C4-2B (cell line): ENCODE data around the gene CASP5.

ENCODE experiments used
- H3K27ac ChIP-seq: fragments of 450-650 bp; 2 replicates; pipeline ENCODE4 v1.5.1; 2017
- ZFX ChIP-seq: fragments of 450-650 bp; IDR thresholded peaks from 2 replicates; pipeline ENCODE4 v1.6.1; 2017
- TF ChIP-seq, protein P1 (sequence below): fragments of 450-650 bp; conservative IDR thresholded peaks from 2 replicates; pipeline ENCODE4 v1.5.1; 2017; ENCODE audit warnings: mild to moderate bottlenecking

The CASP5 gene

DNA sequence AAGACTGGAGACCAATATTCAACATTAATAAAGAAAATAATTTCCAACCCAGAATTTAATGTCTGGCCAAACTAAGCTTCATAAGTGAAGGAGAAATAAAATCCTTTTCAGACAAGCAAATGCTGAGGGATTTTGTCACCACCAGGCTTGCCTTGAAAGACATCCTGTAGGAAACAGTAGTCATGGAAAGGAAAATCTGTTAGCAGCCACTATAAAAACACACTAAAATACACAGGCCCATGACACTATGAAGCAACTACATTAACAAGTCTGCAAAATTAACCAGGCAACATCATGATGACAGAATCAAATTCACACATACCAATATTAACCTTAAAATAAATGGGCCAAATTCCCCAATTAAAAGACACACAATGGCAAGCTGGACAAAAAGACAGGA, 52.2 kb downstream of the CASP5 start:
- TF ChIP-seq ZFX = no peak
- TF ChIP-seq, protein P1, sequence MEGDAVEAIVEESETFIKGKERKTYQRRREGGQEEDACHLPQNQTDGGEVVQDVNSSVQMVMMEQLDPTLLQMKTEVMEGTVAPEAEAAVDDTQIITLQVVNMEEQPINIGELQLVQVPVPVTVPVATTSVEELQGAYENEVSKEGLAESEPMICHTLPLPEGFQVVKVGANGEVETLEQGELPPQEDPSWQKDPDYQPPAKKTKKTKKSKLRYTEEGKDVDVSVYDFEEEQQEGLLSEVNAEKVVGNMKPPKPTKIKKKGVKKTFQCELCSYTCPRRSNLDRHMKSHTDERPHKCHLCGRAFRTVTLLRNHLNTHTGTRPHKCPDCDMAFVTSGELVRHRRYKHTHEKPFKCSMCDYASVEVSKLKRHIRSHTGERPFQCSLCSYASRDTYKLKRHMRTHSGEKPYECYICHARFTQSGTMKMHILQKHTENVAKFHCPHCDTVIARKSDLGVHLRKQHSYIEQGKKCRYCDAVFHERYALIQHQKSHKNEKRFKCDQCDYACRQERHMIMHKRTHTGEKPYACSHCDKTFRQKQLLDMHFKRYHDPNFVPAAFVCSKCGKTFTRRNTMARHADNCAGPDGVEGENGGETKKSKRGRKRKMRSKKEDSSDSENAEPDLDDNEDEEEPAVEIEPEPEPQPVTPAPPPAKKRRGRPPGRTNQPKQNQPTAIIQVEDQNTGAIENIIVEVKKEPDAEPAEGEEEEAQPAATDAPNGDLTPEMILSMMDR = no peak
- H3K27ac ChIP-seq = no peak overlapping the region

DNA sequence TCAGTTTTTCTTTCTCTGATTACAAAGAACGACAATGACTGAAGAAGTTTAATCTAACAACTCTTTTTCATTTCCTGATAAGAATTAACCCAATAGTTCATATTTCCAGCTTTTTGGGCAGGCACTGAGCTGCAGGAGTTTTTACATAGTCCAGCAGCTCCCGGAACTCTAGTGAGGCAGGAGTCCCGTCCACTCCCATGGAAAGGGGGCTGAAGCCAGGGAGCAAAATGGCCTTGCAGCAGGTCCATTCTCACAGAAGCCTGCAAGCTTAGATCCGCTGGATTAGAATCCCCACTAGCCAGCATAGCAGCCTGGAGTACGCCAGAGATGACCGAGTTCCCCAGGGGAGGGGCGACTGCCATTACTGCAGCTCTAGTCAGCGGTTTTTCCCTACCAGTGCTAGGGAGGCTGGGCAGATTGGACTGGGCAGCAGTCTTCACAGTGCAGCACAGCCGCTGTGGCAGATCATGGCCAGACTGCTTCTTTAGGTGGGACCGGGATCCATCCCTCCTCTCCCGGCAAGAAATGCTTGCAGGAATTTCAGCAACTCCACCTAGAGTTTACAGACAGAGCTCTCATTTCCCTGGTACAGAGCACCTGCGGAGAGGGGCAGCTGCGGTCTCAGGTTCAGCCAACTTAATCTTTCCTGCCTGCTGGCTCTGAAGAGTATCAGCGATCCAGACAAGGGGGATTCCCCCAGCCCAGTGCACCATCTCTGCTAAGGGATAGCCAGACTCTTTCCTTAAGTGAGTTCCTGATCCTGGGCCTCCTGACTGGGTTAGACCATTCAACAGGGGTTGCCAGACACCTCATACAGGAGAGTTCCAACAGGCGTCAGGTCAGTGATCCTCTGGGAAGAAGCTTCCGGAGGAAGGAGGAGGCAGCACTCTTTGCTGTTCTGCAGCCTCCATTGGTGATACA, 53.9 kb downstream of the CASP5 start:
- TF ChIP-seq, protein P1 = no peak
- TF ChIP-seq ZFX = no peak
- peak overlapping the region; percentile 48 for H3K27ac ChIP-seq

DNA sequence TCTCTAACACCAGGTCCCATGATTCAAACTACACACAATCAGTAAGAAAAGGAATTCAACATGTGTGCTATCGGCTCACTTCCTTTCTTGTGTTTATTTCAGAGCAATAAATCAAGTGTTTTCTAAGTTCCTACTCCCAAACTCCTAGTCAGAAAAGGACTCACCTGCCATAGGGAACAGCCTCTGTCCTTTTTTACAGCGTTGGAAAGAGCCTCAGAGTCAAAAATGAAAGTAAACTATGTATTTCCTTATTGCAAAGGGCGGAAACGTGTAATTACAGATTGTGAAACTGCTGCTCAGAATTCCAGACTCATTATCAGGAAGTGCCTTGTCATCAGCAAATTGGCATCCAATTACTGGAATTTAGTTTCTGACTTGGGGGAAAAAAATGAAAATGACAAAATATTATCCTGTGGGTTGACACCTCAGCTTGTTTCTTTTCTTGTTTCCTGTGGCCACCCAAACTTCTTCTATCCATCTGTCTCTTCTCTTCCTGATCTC, 54.6 kb downstream of the CASP5 start, which contains the start of gene CASP4:
CASP4 (minus strand) TSS at position 220 of the 501 bp plus-strand sequence; CDS start at position 171, 49 bp downstream.
- H3K27ac ChIP-seq = peak within 1 kb of the TSS; percentile 48
- no peak for TF ChIP-seq ZFX
- TF ChIP-seq, protein P1 = no peak

DNA sequence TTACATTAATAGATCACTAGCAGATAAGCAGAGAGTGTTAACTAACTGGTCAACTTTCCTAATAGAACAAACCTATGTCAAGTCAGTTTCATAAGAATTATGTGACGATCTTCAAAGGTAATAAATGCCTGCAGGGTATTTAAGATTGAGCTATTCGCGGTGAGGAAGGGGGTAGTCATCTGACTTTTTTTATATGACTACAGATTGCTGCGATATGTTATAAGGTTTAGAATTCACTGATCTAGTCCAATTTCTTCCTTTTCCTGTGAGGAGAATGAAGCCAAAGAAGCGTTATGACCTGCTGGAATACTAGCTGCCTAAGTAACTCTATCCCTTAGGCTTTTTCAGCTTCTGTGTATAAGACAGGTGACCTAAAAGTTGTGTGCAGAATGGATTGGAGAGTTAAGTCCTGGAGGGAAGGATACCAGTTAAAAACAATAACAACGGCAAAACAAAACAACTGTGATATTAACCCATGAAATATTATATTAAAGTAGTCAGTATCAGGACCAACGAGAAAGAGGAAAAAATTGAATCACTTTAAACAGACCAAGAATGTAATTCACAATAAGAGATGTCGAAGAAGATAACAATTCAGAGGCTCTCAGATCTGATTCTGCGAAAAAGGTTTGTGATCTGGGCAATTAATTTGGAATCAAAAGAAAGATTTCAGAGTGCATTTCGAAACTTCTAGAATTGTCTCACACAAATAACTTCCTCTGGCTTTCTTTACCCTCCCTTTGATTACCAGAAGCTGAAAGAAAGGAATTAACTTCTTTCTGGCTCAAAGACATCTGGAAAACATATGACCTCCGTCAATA, 55.2 kb downstream of the CASP5 start:
- H3K27ac ChIP-seq = no peak overlapping the region
- no peak for TF ChIP-seq ZFX
- TF ChIP-seq, protein P1 = no peak

DNA sequence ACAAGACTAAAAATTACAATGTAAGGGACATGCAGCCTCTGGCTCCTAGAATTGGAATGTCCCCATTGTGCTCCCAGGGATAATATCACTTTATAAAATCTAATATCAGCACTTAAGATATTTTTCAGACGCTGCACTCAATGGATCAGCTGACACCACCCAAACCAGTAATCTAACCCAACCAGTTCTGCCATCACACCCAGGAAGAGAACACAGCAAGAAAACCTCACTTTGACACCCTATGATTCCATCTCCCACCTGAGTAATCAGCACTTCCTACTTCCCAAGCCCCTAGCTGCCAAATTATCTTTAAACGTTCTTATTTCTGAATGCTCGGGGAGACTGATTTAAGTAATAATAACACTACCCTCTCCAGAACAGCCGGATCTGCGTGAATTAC, 57.2 kb downstream of the CASP5 start:
- no peak overlapping the region for H3K27ac ChIP-seq
- TF ChIP-seq ZFX = no peak
- TF ChIP-seq, protein P1 = no peak

DNA sequence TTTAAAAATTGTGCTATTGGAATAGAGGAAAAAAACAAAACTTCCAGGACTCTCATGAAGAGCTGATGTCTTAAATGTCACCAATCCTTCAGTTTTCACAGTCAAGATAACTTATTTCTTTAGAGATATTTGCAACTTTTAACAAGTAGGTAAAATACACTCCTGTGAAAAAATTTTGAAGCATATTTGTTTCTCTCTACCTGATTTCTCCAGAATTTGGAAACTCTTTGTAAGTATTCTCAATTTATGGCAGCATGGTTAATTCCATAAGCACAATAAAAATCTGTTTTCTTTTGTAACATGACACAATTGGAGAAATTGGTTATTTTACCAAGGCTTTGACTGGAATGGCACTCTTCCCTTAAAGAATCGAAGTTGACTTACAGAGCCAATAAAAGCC, 58.7 kb downstream of the CASP5 start:
- TF ChIP-seq ZFX = no peak
- TF ChIP-seq, protein P1 = no peak
- no peak overlapping the region for H3K27ac ChIP-seq
